ENCODE measurements around the gene ALDH5A1. TPM values are rescaled to one million over a fixed set of nuclear protein-coding genes. Genes with fewer than 3 reads are reported as not detected.
"Not testable (repeated sequence)": the region's sequence is repeated elsewhere in the genome, so short reads cannot be mapped to it uniquely, and the experiment has no call there.

Gene ALDH5A1
- total RNA-seq, 1 donor from 2014 or later: 6.6 TPM

- DNase-seq (ENCODE audit: extremely low spot score, unreplicated experiment): no peak
- H3K4me3 Mint-ChIP-seq (ENCODE audit: unreplicated experiment): no peak overlapping the region
- H3K27me3 Mint-ChIP-seq (ENCODE audit: unreplicated experiment): no peaks in the 10 kb centered on the region
- no peak overlapping the region for H3K27ac Mint-ChIP-seq (ENCODE audit: unreplicated experiment)
- H3K4me1 Mint-ChIP-seq (ENCODE audit: unreplicated experiment): no peaks in the 10 kb centered on the region
- no peak for TF ChIP-seq CTCF (IDR thresholded peaks at IDR 0.05)
- H3K9me3 Mint-ChIP-seq (ENCODE audit: unreplicated experiment): peaks cover 7% of the 10 kb centered on the region
- peaks cover 38% of the 10 kb centered on the region for H3K36me3 Mint-ChIP-seq (ENCODE audit: unreplicated experiment)
These were observed 12.2 kb downstream of the ALDH5A1 start for GRCh38 chr6:24506814-24507520.

GRCh38 chr6:24511976-24512375 is 17.2 kb downstream of the ALDH5A1 start:
- H3K27me3 Mint-ChIP-seq (ENCODE audit: unreplicated experiment); H3K4me1 Mint-ChIP-seq (ENCODE audit: unreplicated experiment); H3K9me3 Mint-ChIP-seq (ENCODE audit: unreplicated experiment); H3K27ac Mint-ChIP-seq (ENCODE audit: unreplicated experiment); H3K4me3 Mint-ChIP-seq (ENCODE audit: unreplicated experiment): not testable (repeated sequence)
- peaks cover 35% of the 10 kb centered on the region for H3K36me3 Mint-ChIP-seq (ENCODE audit: unreplicated experiment)
- DNase-seq (ENCODE audit: extremely low spot score, unreplicated experiment): peak; percentile 42

- no peak for TF ChIP-seq CTCF (IDR thresholded peaks at IDR 0.05)
- no peaks in the 10 kb centered on the region for H3K27me3 Mint-ChIP-seq (ENCODE audit: unreplicated experiment)
- H3K4me3 Mint-ChIP-seq (ENCODE audit: unreplicated experiment): no peak overlapping the region
- H3K9me3 Mint-ChIP-seq (ENCODE audit: unreplicated experiment): no peaks in the 10 kb centered on the region
- peaks cover 24% of the 10 kb centered on the region for H3K36me3 Mint-ChIP-seq (ENCODE audit: unreplicated experiment)
- no peaks in the 10 kb centered on the region for H3K4me1 Mint-ChIP-seq (ENCODE audit: unreplicated experiment)
- peak; percentile 23 for DNase-seq (ENCODE audit: extremely low spot score, unreplicated experiment)
- H3K27ac Mint-ChIP-seq (ENCODE audit: unreplicated experiment): no peak overlapping the region
These were observed 18.8 kb downstream of the ALDH5A1 start for GRCh38 chr6:24513602-24514001.

- Mint-ChIP-seq H3K27ac (ENCODE audit: unreplicated experiment) (no peak overlapping the region), H3K27me3 (ENCODE audit: unreplicated experiment) (no peaks in the 10 kb centered on the region), H3K9me3 (ENCODE audit: unreplicated experiment) (no peaks in the 10 kb centered on the region), H3K36me3 (ENCODE audit: unreplicated experiment) (peaks cover 6% of the 10 kb centered on the region), H3K4me1 (ENCODE audit: unreplicated experiment) (no peaks in the 10 kb centered on the region), H3K4me3 (ENCODE audit: unreplicated experiment) (no peak overlapping the region)
- no peak for TF ChIP-seq CTCF (IDR thresholded peaks at IDR 0.05)
- DNase-seq (ENCODE audit: extremely low spot score, unreplicated experiment): peak; percentile 63
These were observed 23.1 kb downstream of the ALDH5A1 start for GRCh38 chr6:24517659-24518543.

GRCh38 chr6:24520929-24521546 is 26.3 kb downstream of the ALDH5A1 start:
- peak; percentile 77 for TF ChIP-seq CTCF (IDR thresholded peaks at IDR 0.05)
- Mint-ChIP-seq H3K27ac (ENCODE audit: unreplicated experiment) (no peak overlapping the region), H3K4me1 (ENCODE audit: unreplicated experiment) (no peaks in the 10 kb centered on the region), H3K27me3 (ENCODE audit: unreplicated experiment) (no peaks in the 10 kb centered on the region), H3K36me3 (ENCODE audit: unreplicated experiment) (no peaks in the 10 kb centered on the region), H3K4me3 (ENCODE audit: unreplicated experiment) (no peak overlapping the region), H3K9me3 (ENCODE audit: unreplicated experiment) (no peaks in the 10 kb centered on the region)
- DNase-seq (ENCODE audit: extremely low spot score, unreplicated experiment): peak; percentile 66
